A549 (cell line): Measurements from ENCODE around the gene TTPAL. TPM values are rescaled to one million over a fixed set of nuclear protein-coding genes. Genes with fewer than 3 reads are reported as not detected.
A peak's percentile ranks its signal among the peaks of the same experiment; 100 is the strongest.
"Not testable (repeated sequence)": the region's sequence is repeated elsewhere in the genome, so short reads cannot be mapped to it uniquely, and the experiment has no call there.

ENCODE experiments used
- ATAC-seq, 2 experiments: fragments of 200-7000 bp in 1 of 2; fragments of >200 bp in 1 of 2; cut with Nextera tagmentation in 1 of 2; cut with Tn5 transposase in 1 of 2; 3 replicates each; pipeline versions ENCODE4 v1.8.0 to v1.9.1; 2018 to 2020; ENCODE audit warnings: mild to moderate bottlenecking in 1 of 2, moderate library complexity in 1 of 2
- CTCF ChIA-PET: fragments of 300-600 bp; sonication (Branson Sonifier 250); formaldehyde crosslinking; extraction: SDS; loops from one replicate; lab custom pipeline; 2021; ENCODE audit warnings: antibody characterized with exemption, inconsistent platforms; lab: Yijun Ruan, JAX
- POLR2A ChIA-PET: fragments of 350-600 bp; formaldehyde crosslinking; extraction: SDS; loops from one replicate; lab custom pipeline; 2021; ENCODE audit warnings: antibody characterized with exemption, inconsistent platforms; lab: Yijun Ruan, JAX
- DNase-seq, 2 experiments: peaks; one replicate each; pipeline versions ENCODE4 v3.0.0 to v3.0.0-alpha.2; 2011 to 2016; ENCODE audit warnings: low read depth in 1 of 2, low spot score in 1 of 2
- FAIRE-seq: peaks from 2 replicates; lab custom pipeline; 2011; peaks lifted over from hg19 to GRCh38; lab: Jason Lieb, UNC
- H3K27ac ChIP-seq, 2 experiments: fragments of >200 bp; sonication (Bioruptor Twin); formaldehyde crosslinking; 3 replicates each; pipeline ENCODE4 v1.5.1; 2016 to 2017
- H3K4me1 ChIP-seq: fragments of >200 bp; sonication (Bioruptor Twin); formaldehyde crosslinking; 3 replicates; pipeline ENCODE4 v1.6.1; 2016
- H3K4me2 ChIP-seq: fragments of >200 bp; sonication (Bioruptor Twin); formaldehyde crosslinking; 3 replicates; pipeline ENCODE4 v1.6.1; 2016
- H3K4me3 ChIP-seq: fragments of >200 bp; sonication (Bioruptor Twin); formaldehyde crosslinking; 3 replicates; pipeline ENCODE4 v1.5.1; 2016
- H3K9me3 ChIP-seq: fragments of >200 bp; sonication (Bioruptor Twin); formaldehyde crosslinking; 3 replicates; pipeline ENCODE4 v1.6.1; 2016
- ATOH8 ChIP-seq: fragments of 250-450 bp; sonication (Bioruptor Pico); IDR thresholded peaks from 2 replicates; pipeline ENCODE4 v1.5.0; 2020; ENCODE audit warnings: low read depth, mild to moderate bottlenecking, moderate library complexity
- CEBPB ChIP-seq, 2 experiments: fragments of >200 bp in 1 of 2; sonication (Bioruptor Twin) in 1 of 2; formaldehyde crosslinking in 1 of 2; IDR thresholded peaks; 2 replicates each; pipeline ENCODE4 v1.6.1; 2012 to 2016
- CHD2 ChIP-seq: fragments of 150-350 bp; IDR thresholded peaks from 2 replicates; pipeline ENCODE4 v1.6.1; 2014; ENCODE audit warnings: low read length; ENCODE audit not compliant: partially characterized antibody
- CHD4 ChIP-seq: fragments of 200-600 bp; sonication (generic); IDR thresholded peaks from 2 replicates; pipeline ENCODE4 v1.6.1; 2016; ENCODE audit warnings: antibody characterized with exemption, mild to moderate bottlenecking, borderline replicate concordance
- ESRRA ChIP-seq: fragments of 150-350 bp; IDR thresholded peaks from 2 replicates; pipeline ENCODE4 v1.6.1; 2014; ENCODE audit warnings: mild to moderate bottlenecking, low read length, borderline replicate concordance
- FOXS1 ChIP-seq: fragments of 250-450 bp; sonication (Bioruptor Pico); IDR thresholded peaks from 2 replicates; pipeline ENCODE4 v1.5.0; 2020; ENCODE audit warnings: mild to moderate bottlenecking, moderate library complexity
- HOXA7 ChIP-seq: fragments of 250-450 bp; sonication (Bioruptor Pico); IDR thresholded peaks from 2 replicates; pipeline ENCODE4 v1.5.0; 2020; ENCODE audit warnings: mild to moderate bottlenecking, moderate library complexity
- HOXB13 ChIP-seq: fragments of 250-450 bp; sonication (Bioruptor Pico); IDR thresholded peaks from 2 replicates; pipeline ENCODE4 v1.5.0; 2020; ENCODE audit warnings: low read depth, mild to moderate bottlenecking, moderate library complexity
- KDM1A ChIP-seq: fragments of 200-600 bp; sonication (generic); IDR thresholded peaks from 2 replicates; pipeline ENCODE4 v1.6.1; 2016; ENCODE audit warnings: low read depth, mild to moderate bottlenecking
- KDM5A ChIP-seq: fragments of 200-600 bp; sonication (generic); IDR thresholded peaks from 2 replicates; pipeline ENCODE4 v1.6.1; 2016; ENCODE audit warnings: antibody characterized with exemption, mild to moderate bottlenecking
- NPAS2 ChIP-seq: fragments of 250-450 bp; sonication (Bioruptor Pico); IDR thresholded peaks from 2 replicates; pipeline ENCODE4 v1.8.0; 2022; ENCODE audit warnings: mild to moderate bottlenecking, moderate library complexity, borderline replicate concordance
- PHF8 ChIP-seq: fragments of 200-600 bp; sonication (generic); IDR thresholded peaks from 2 replicates; pipeline ENCODE4 v1.6.1; 2016; ENCODE audit warnings: low read depth, mild to moderate bottlenecking, antibody characterized with exemption, moderate library complexity, borderline replicate concordance
- RAD21 ChIP-seq, 2 experiments: fragments of >200 bp in 1 of 2; sonication (Bioruptor Twin) in 1 of 2; formaldehyde crosslinking in 1 of 2; IDR thresholded peaks in 1 of 2; conservative IDR thresholded peaks in 1 of 2; 2 replicates in 1 of 2; 3 replicates in 1 of 2; pipeline ENCODE4 v1.6.1; 2012 to 2018; ENCODE audit warnings: inconsistent platforms in 1 of 2
- RFX5 ChIP-seq: fragments of 450-650 bp; IDR thresholded peaks from 2 replicates; pipeline ENCODE4 v1.7.1; 2014; ENCODE audit warnings: antibody characterized with exemption, mild to moderate bottlenecking, moderate library complexity
- RNF2 ChIP-seq: fragments of 200-600 bp; sonication (generic); IDR thresholded peaks from 2 replicates; pipeline ENCODE4 v1.6.1; 2016; ENCODE audit warnings: low read depth, mild to moderate bottlenecking, antibody characterized with exemption, moderate library complexity, borderline replicate concordance
- SMC3 ChIP-seq: fragments of >200 bp; sonication (Bioruptor Twin); formaldehyde crosslinking; IDR thresholded peaks from 3 replicates; pipeline ENCODE4 v1.6.1; 2018; ENCODE audit warnings: inconsistent platforms
- SREBF2 ChIP-seq: fragments of 450-650 bp; IDR thresholded peaks from 2 replicates; pipeline ENCODE4 v1.6.1; 2014; ENCODE audit warnings: mild to moderate bottlenecking, moderate library complexity
- ZFP36 ChIP-seq: fragments of 450-650 bp; IDR thresholded peaks from 2 replicates; pipeline ENCODE4 v1.6.1; 2014; ENCODE audit warnings: borderline replicate concordance; ENCODE audit not compliant: partially characterized antibody
- ZNF302 ChIP-seq: fragments of 250-450 bp; sonication (Bioruptor Pico); IDR thresholded peaks from 2 replicates; pipeline ENCODE4 v1.9.0; 2021; ENCODE audit warnings: inconsistent platforms, mild to moderate bottlenecking, moderate library complexity
- WGBS: methylation state at CpG from one replicate; pipeline ENCODE4 v1.1.6; 2017; ENCODE audit errors: missing lambda C conversion rate; 5-methylcytosine and 5-hydroxymethylcytosine counted together
- polyA plus RNA-seq, 4 experiments: library from polyadenylated mRNA; depleted of rRNA in 3 of 4; stranded (reverse); fragments of >200 nt; fragmentation: RNase III in 1 of 4; extraction: RNeasy Plus Mini Kit Qiagen cat#74134 plus additional on column Dnase treatment in 1 of 4; gene quantifications; 2 replicates in 3 of 4; 3 replicates in 1 of 4; pipeline ENCODE4 v1.2.3, GENCODE V29; 2011 to 2017
- TF ChIP-seq, protein P1 (sequence below): fragments of >200 bp; sonication (Bioruptor Twin); formaldehyde crosslinking; IDR thresholded peaks from 3 replicates; pipeline ENCODE4 v1.5.1; 2016
- TF ChIP-seq, protein P2 (sequence below): fragments of 150-350 bp; IDR thresholded peaks from 2 replicates; pipeline ENCODE4 v1.6.1; 2014; ENCODE audit warnings: low read depth, mild to moderate bottlenecking, low read length

TTPAL gene
- polyA plus RNA-seq, 2 of the 4 experiments (the other 2 are of a cell fraction), result 9.1 to 9.2 TPM

GRCh38 chr20:44471481-44471882, 4.2 kb upstream of the TTPAL start:
- FAIRE-seq, result no peak
- WGBS, result 25% methylated on average over 2 of the region's 2 CpGs
- peaks cover 7% of the 10 kb centered on the region; the same call in 2 of the 3 replicates for H3K4me1 ChIP-seq
- no peak for TF ChIP-seq ZNF302 (CRISPR knock-in tag)
- peak in 1 of 2 experiments; percentile 30; a peak in 1 of 4 replicates for TF ChIP-seq CEBPB (IDR thresholded peaks at IDR 0.05)
- no peak for TF ChIP-seq SREBF2
- no peak for TF ChIP-seq FOXS1 (CRISPR knock-in tag)
- no peak for TF ChIP-seq RFX5
- no peak for TF ChIP-seq CHD4
- TF ChIP-seq RAD21 (conservative IDR thresholded peaks at IDR 0.05 in 1 of 2, IDR thresholded peaks at IDR 0.05 in 1 of 2), result peak; percentile 76 to 79
- no peak for TF ChIP-seq CHD2
- TF ChIP-seq ZFP36, result no peak
- TF ChIP-seq SMC3, result peak; percentile 52
- TF ChIP-seq, protein P1, sequence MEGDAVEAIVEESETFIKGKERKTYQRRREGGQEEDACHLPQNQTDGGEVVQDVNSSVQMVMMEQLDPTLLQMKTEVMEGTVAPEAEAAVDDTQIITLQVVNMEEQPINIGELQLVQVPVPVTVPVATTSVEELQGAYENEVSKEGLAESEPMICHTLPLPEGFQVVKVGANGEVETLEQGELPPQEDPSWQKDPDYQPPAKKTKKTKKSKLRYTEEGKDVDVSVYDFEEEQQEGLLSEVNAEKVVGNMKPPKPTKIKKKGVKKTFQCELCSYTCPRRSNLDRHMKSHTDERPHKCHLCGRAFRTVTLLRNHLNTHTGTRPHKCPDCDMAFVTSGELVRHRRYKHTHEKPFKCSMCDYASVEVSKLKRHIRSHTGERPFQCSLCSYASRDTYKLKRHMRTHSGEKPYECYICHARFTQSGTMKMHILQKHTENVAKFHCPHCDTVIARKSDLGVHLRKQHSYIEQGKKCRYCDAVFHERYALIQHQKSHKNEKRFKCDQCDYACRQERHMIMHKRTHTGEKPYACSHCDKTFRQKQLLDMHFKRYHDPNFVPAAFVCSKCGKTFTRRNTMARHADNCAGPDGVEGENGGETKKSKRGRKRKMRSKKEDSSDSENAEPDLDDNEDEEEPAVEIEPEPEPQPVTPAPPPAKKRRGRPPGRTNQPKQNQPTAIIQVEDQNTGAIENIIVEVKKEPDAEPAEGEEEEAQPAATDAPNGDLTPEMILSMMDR, result peak; percentile 59
- TF ChIP-seq, all 56 proteins: peak for 4
- Histone ChIP-seq H3K4me2 (no peak overlapping the region), H3K4me3 (no peak overlapping the region), H3K9me3 (no peaks in the 10 kb centered on the region), H3K27ac (no peak overlapping the region; a peak in 1 of 6 replicates)
- DNase-seq (peak in 1 of 2 experiments; percentile 35), ATAC-seq (peak in 1 of 2 experiments; percentile 15; a peak in 3 of 6 replicates)
- CTCF ChIA-PET, result interaction anchor here (0.6 to 23.5 kb wide), 43 partner anchors 8 to 357 kb away, joined by 3 to 440 read pairs (median 4); partner anchors contain the start of genes FITM2 and SERINC3
- POLR2A ChIA-PET, result no interaction called here

GRCh38 chr20:44472283-44472682, 3.4 kb upstream of the TTPAL start:
- WGBS, result 69% methylated on average over 9 of the region's 9 CpGs
- peaks cover 15% of the 10 kb centered on the region; the same call in 2 of the 3 replicates for H3K4me1 ChIP-seq
- CTCF ChIA-PET, result interaction anchor here (0.6 to 23.5 kb wide), 20 partner anchors 8 to 638 kb away, joined by 3 to 440 read pairs (median 5); partner anchors contain the start of genes FITM2 and JPH2
- DNase-seq, FAIRE-seq, H3K27ac ChIP-seq, ATAC-seq, H3K9me3 ChIP-seq, H3K4me3 ChIP-seq, H3K4me2 ChIP-seq, POLR2A ChIA-PET: not testable (repeated sequence)

DNA sequence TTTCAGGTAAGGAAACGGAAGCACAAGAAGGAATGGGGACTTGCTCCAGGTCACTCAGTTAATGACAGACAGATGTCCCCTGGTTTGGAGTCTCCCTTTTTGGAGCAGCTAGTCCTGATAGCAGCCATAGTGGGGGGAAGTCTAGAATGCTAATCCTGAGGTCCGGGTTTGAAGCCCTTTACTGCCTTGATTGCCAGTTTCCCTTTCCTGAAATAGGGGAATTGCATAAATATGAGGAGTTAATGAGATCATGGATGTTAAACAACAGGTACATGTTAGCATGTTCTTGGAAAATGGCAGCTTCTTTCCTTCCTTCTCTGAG, 341 bp upstream of the TTPAL start:
- no peak for TF ChIP-seq CHD2
- no peak for TF ChIP-seq HOXA7 (CRISPR knock-in tag)
- no peak for TF ChIP-seq KDM5A
- TF ChIP-seq NPAS2, result no peak
- no peak for TF ChIP-seq KDM1A
- Histone ChIP-seq H3K4me1 (peaks cover 12% of the 10 kb centered on the region; the same call in 2 of the 3 replicates), H3K27ac (peak overlapping the region; percentile 91 to 95), H3K4me2 (peak overlapping the region; percentile 74), H3K9me3 (no peaks in the 10 kb centered on the region), H3K4me3 (peak overlapping the region; percentile 92)
- WGBS, result 44% methylated on average over 2 of the region's 2 CpGs
- ChIA-PET POLR2A (interaction anchor here (0.6 to 1.7 kb wide), 14 partner anchors 10 to 257 kb away, joined by 3 to 13 read pairs (median 4); partner anchors contain the start of gene SERINC3), CTCF (interaction anchor here (0.6 to 2.8 kb wide), 17 partner anchors 9 to 359 kb away, joined by 3 to 22 read pairs (median 4); no protein-coding TSS in a partner anchor)
- no peak for DNase-seq
- no peak for FAIRE-seq
- peak in 1 of 2 experiments; percentile 2; a peak in 1 of 6 replicates for ATAC-seq

GRCh38 chr20:44477151-44477550, 1.5 kb downstream of the TTPAL start:
- ATAC-seq, result no peak
- Histone ChIP-seq H3K9me3 (no peaks in the 10 kb centered on the region), H3K4me2 (peak overlapping the region; percentile 74), H3K27ac (no peak overlapping the region), H3K4me1 (peaks cover 12% of the 10 kb centered on the region; the same call in 2 of the 3 replicates), H3K4me3 (peak overlapping the region; percentile 92; the same call in 1 of the 3 replicates)
- FAIRE-seq, result no peak
- POLR2A ChIA-PET, result no interaction called here
- WGBS, result 79% methylated on average over 3 of the region's 3 CpGs
- DNase-seq, result no peak
- CTCF ChIA-PET, result interaction anchor here (1.0 to 2.8 kb wide), 7 partner anchors 16 to 133 kb away, joined by 3 to 22 read pairs (median 5); no protein-coding TSS in a partner anchor
- TF ChIP-seq KDM5A (no peak), RNF2 (no peak), ATOH8 (CRISPR knock-in tag) (no peak), PHF8 (no peak), NPAS2 (no peak), ESRRA (no peak), HOXB13 (CRISPR knock-in tag) (no peak)
- TF ChIP-seq, protein P2, sequence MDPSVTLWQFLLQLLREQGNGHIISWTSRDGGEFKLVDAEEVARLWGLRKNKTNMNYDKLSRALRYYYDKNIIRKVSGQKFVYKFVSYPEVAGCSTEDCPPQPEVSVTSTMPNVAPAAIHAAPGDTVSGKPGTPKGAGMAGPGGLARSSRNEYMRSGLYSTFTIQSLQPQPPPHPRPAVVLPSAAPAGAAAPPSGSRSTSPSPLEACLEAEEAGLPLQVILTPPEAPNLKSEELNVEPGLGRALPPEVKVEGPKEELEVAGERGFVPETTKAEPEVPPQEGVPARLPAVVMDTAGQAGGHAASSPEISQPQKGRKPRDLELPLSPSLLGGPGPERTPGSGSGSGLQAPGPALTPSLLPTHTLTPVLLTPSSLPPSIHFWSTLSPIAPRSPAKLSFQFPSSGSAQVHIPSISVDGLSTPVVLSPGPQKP, result no peak
